IMR-90 (cell line): ENCODE measurements around the gene COLQ. TPM values are rescaled to one million over a fixed set of nuclear protein-coding genes. Genes with fewer than 3 reads are reported as not detected.

Experiments used
- ATAC-seq: fragments of 200-7000 bp; cut with Tn5 transposase; 2 replicates; pipeline ENCODE4 v1.9.1; 2020; ENCODE audit warnings: low read depth, mild to moderate bottlenecking, moderate library complexity
- BruUV-seq: library from RNA; stranded (reverse); fragments of 400-500 nt; replicated peaks from 2 replicates; lab custom pipeline; 2021; lab: Mats Ljungman, UMichigan
- CTCF ChIA-PET: fragments of 300-600 bp; formaldehyde crosslinking; extraction: SDS; loops from one replicate; lab custom pipeline; 2021; ENCODE audit warnings: antibody characterized with exemption; lab: Yijun Ruan, JAX
- POLR2A ChIA-PET: fragments of 300-600 bp; sonication (Branson Sonifier 250); formaldehyde crosslinking; loops from one replicate; lab custom pipeline; 2022; ENCODE audit warnings: antibody characterized with exemption; ENCODE audit not compliant: unreplicated experiment; lab: Charles Lee
- DNase-seq: peaks from one replicate; pipeline ENCODE4 v3.0.0; 2013
- H2AFZ ChIP-seq: replicated peaks from 2 replicates; pipeline ENCODE3; 2013; ENCODE audit warnings: low read length, mild to moderate bottlenecking; ENCODE audit not compliant: poor library complexity
- H2AK5ac ChIP-seq: 2 replicates; pipeline ENCODE4 v1.6.1; 2013; ENCODE audit warnings: low read depth, low read length, inconsistent platforms
- H2AK9ac ChIP-seq: replicated peaks from 2 replicates; pipeline ENCODE3; 2013; ENCODE audit warnings: mild to moderate bottlenecking, low read depth, low read length, moderate library complexity; ENCODE audit not compliant: poor library complexity
- H2BK120ac ChIP-seq: 2 replicates; pipeline ENCODE4 v1.6.1; 2013; ENCODE audit warnings: low read depth, low read length, inconsistent platforms
- H2BK15ac ChIP-seq: 3 replicates; pipeline ENCODE4 v1.6.1; 2013; ENCODE audit warnings: low read depth, low read length, inconsistent platforms
- H2BK20ac ChIP-seq: 2 replicates; pipeline ENCODE4 v1.6.1; 2013; ENCODE audit warnings: low read depth, mild to moderate bottlenecking, inconsistent platforms, low read length, moderate library complexity
- H2BK5ac ChIP-seq: 2 replicates; pipeline ENCODE4 v1.6.1; 2013; ENCODE audit warnings: mild to moderate bottlenecking, low read depth, low read length, inconsistent platforms; ENCODE audit not compliant: poor library complexity, severe bottlenecking
- H3K14ac ChIP-seq: replicated peaks from 2 replicates; pipeline ENCODE4 v1.6.1; 2013; ENCODE audit warnings: low read depth, low read length, inconsistent platforms
- H3K18ac ChIP-seq: 2 replicates; pipeline ENCODE4 v1.6.1; 2013; ENCODE audit warnings: low read depth, low read length, control low read depth
- H3K23ac ChIP-seq: 2 replicates; pipeline ENCODE4 v1.6.1; 2013; ENCODE audit warnings: low read depth, low read length, inconsistent platforms
- H3K27ac ChIP-seq: 2 replicates; pipeline ENCODE4 v1.5.1; 2013; ENCODE audit warnings: mild to moderate bottlenecking, control low read depth, low read length; ENCODE audit not compliant: insufficient read depth
- H3K27me3 ChIP-seq: 2 replicates; pipeline ENCODE4 v1.6.1; 2013; ENCODE audit warnings: low read length; ENCODE audit not compliant: control insufficient read depth, insufficient read depth
- H3K36me3 ChIP-seq: 2 replicates; pipeline ENCODE4 v1.6.1; 2013; ENCODE audit warnings: low read length, mixed read lengths; ENCODE audit not compliant: control insufficient read depth, insufficient read depth
- H3K4ac ChIP-seq: 2 replicates; pipeline ENCODE4 v1.6.1; 2013; ENCODE audit warnings: low read depth, low read length, inconsistent platforms
- H3K4me1 ChIP-seq: 2 replicates; pipeline ENCODE4 v1.6.1; 2013; ENCODE audit warnings: low read length, mixed read lengths; ENCODE audit not compliant: control insufficient read depth, insufficient read depth
- H3K4me2 ChIP-seq: 2 replicates; pipeline ENCODE4 v1.6.1; 2013; ENCODE audit warnings: low read depth, mild to moderate bottlenecking, control low read depth, low read length, moderate library complexity
- H3K4me3 ChIP-seq: 2 replicates; pipeline ENCODE4 v1.5.1; 2013; ENCODE audit warnings: low read depth, mild to moderate bottlenecking, control low read depth, low read length, moderate library complexity; ENCODE audit not compliant: insufficient read depth
- H3K56ac ChIP-seq: 2 replicates; pipeline ENCODE4 v1.6.1; 2013; ENCODE audit warnings: low read length, inconsistent platforms; ENCODE audit not compliant: insufficient read depth; ENCODE audit errors: extremely low read depth
- H3K79me1 ChIP-seq, 2 experiments: 2 replicates each; pipeline ENCODE4 v1.6.1; 2013; ENCODE audit warnings: low read length in 2 of 2, inconsistent platforms in 1 of 2, low read depth in 1 of 2
- H3K9ac ChIP-seq: 2 replicates; pipeline ENCODE4 v1.6.1; 2013; ENCODE audit warnings: low read depth, low read length, control low read depth
- H3K9me1 ChIP-seq: 2 replicates; pipeline ENCODE4 v1.6.1; 2013; ENCODE audit warnings: low read length, inconsistent platforms; ENCODE audit not compliant: insufficient read depth
- H3K9me3 ChIP-seq: 2 replicates; pipeline ENCODE4 v1.6.1; 2013; ENCODE audit warnings: low read length; ENCODE audit not compliant: control insufficient read depth, insufficient read depth
- H4K20me1 ChIP-seq: 2 replicates; pipeline ENCODE4 v1.6.1; 2013; ENCODE audit warnings: low read length, inconsistent platforms; ENCODE audit not compliant: insufficient read depth
- H4K5ac ChIP-seq: 2 replicates; pipeline ENCODE4 v1.6.1; 2013; ENCODE audit warnings: mild to moderate bottlenecking, low read depth, low read length, control low read depth
- H4K8ac ChIP-seq, 2 experiments: 2 replicates each; pipeline ENCODE4 v1.6.1; 2013; ENCODE audit warnings: low read depth in 2 of 2, low read length in 2 of 2, control low read depth in 1 of 2, inconsistent platforms in 1 of 2
- H4K91ac ChIP-seq: 2 replicates; pipeline ENCODE4 v1.6.1; 2013; ENCODE audit warnings: low read depth, low read length, inconsistent platforms; ENCODE audit not compliant: insufficient read depth
- MAZ ChIP-seq: IDR thresholded peaks from 2 replicates; pipeline ENCODE4 v1.6.1; 2012; ENCODE audit warnings: low read depth, mild to moderate bottlenecking, low read length, improper control_type of control experiment, moderate library complexity, borderline replicate concordance
- SMC3 ChIP-seq: fragments of 150-350 bp; IDR thresholded peaks from 2 replicates; pipeline ENCODE4 v1.6.1; 2016; ENCODE audit warnings: low read depth, mild to moderate bottlenecking, antibody characterized with exemption, low read length, moderate library complexity
- WGBS, 2 experiments: methylation state at CpG; one replicate each; pipeline versions ENCODE4 v1.1.5 to v1.1.7; 2013; ENCODE audit warnings: missing lambda C conversion rate in 2 of 2; ENCODE audit not compliant: insufficient read length in 1 of 2; ENCODE audit errors: extremely low coverage in 2 of 2; 5-methylcytosine and 5-hydroxymethylcytosine counted together
- dilution Hi-C: fragments of 300-500 bp; cut with HindIII; formaldehyde crosslinking; loops from one replicate; pipeline ENCODE4 v1.14.3; 2018; ENCODE audit warnings: low sequenced_read_pairs; ENCODE audit not compliant: unreplicated experiment
- in situ Hi-C: fragments of 300-500 bp; cut with MboI; formaldehyde crosslinking; loops from 3 replicates; pipeline ENCODE4 v1.14.3; 2019; ENCODE audit warnings: low sequenced_read_pairs, inconsistent platforms, mixed read lengths
- intact Hi-C: fragments of 100-400 bp; cut with micrococcal nuclease; formaldehyde crosslinking; loops from 2 replicates; pipeline ENCODE4 v1.10.0; 2022
- polyA plus RNA-seq, 3 experiments: library from polyadenylated mRNA; depleted of rRNA; stranded (reverse); fragments of >200 nt; gene quantifications; 2 replicates each; pipeline ENCODE4 v1.2.3, GENCODE V29; 2012; ENCODE audit warnings: low replicate concordance in 1 of 3
- total RNA-seq: library from RNA; depleted of rRNA; stranded (reverse); fragments of >200 nt; gene quantifications from 2 replicates; pipeline ENCODE4 v1.2.3, GENCODE V29; 2012
- TF ChIP-seq, protein P1 (sequence below): fragments of 150-350 bp; IDR thresholded peaks from 2 replicates; pipeline ENCODE4 v1.6.1; 2016; ENCODE audit warnings: low read depth, mild to moderate bottlenecking, low read length, moderate library complexity, borderline replicate concordance

Gene COLQ
- total and polyA plus RNA-seq, 2 of the 4 experiments (the other 2 are of a cell fraction): 0.18 to 0.65 TPM

DNA sequence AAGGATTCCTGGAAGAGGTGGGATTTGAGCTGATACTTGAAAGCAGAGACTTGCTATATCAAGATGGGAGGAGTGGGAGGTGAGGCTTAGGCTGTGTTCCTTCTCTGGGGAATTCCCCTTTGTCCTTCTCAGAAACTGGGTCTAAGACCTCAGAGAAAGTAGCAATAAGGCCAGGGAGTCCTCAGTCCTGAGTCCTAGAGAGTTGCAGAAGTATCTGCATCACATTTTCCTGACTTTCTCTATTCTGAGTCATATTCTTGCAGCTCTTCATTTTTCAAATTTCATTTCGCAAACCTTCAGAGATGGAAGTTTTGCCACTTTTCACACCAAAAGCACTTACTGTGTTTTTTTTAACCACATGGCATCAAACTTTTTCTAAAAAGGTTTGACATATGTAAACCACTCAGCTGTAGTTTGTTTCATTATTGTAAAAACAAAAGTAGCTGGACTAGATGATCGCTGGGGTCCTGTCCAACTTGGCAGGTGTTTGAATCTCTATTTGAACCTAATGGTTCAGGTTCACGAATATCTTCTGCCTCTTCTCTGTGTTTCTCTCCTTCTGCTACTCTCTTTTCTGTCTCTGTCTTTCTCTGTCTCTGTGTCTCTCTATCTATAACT lies 21.3 kb downstream of the COLQ start:
- H3K79me1 ChIP-seq: no peaks in the 10 kb centered on the region
- intact Hi-C loops: no loop called here
- H2BK15ac ChIP-seq: no peak overlapping the region
- no peak overlapping the region for H2AK5ac ChIP-seq
- H3K14ac ChIP-seq: no peak overlapping the region
- H3K4ac ChIP-seq: no peak overlapping the region
- H3K23ac ChIP-seq: no peak overlapping the region
- no peak overlapping the region for H2BK120ac ChIP-seq
- H3K4me1 ChIP-seq: no peaks in the 10 kb centered on the region
- H3K4me2 ChIP-seq: no peak overlapping the region
- H2BK5ac ChIP-seq: no peak overlapping the region
- ChIA-PET CTCF (no interaction called here), POLR2A (no interaction called here)
- H2AK9ac ChIP-seq: no peak overlapping the region
- H3K18ac ChIP-seq: no peak overlapping the region
- H4K8ac ChIP-seq: no peak overlapping the region
- TF ChIP-seq, protein P1, sequence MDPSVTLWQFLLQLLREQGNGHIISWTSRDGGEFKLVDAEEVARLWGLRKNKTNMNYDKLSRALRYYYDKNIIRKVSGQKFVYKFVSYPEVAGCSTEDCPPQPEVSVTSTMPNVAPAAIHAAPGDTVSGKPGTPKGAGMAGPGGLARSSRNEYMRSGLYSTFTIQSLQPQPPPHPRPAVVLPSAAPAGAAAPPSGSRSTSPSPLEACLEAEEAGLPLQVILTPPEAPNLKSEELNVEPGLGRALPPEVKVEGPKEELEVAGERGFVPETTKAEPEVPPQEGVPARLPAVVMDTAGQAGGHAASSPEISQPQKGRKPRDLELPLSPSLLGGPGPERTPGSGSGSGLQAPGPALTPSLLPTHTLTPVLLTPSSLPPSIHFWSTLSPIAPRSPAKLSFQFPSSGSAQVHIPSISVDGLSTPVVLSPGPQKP: no peak
- no peak for TF ChIP-seq MAZ
- no peak for TF ChIP-seq SMC3
- H2AFZ ChIP-seq: no peak overlapping the region
- in situ Hi-C loops: no loop called here
- no peak overlapping the region for H4K5ac ChIP-seq
- ATAC-seq (peak; percentile 27; the same call in 1 of the 2 replicates), DNase-seq (no peak)
- H3K9me3 ChIP-seq: no peaks in the 10 kb centered on the region
- no peaks in the 10 kb centered on the region for H3K27me3 ChIP-seq
- H3K9ac ChIP-seq: no peak overlapping the region
- no peaks in the 10 kb centered on the region for H4K20me1 ChIP-seq
- H3K36me3 ChIP-seq: no peaks in the 10 kb centered on the region
- H3K27ac ChIP-seq: no peak overlapping the region
- H3K56ac ChIP-seq: no peak overlapping the region
- no peaks in the 10 kb centered on the region for H3K9me1 ChIP-seq
- no peak overlapping the region for H4K91ac ChIP-seq
- dilution Hi-C loops: no loop called here
- no peak overlapping the region for H2BK20ac ChIP-seq
- H3K4me3 ChIP-seq: no peak overlapping the region
- BruUV-seq: no TSS peak
- 67% methylated on average over 1 of the region's 3 CpGs; no CpG with 5 or more reads in 1 of the 2 experiments for WGBS, 2 experiments
